Measurements from ENCODE around the gene PMFBP1.

The PMFBP1 gene

DNA sequence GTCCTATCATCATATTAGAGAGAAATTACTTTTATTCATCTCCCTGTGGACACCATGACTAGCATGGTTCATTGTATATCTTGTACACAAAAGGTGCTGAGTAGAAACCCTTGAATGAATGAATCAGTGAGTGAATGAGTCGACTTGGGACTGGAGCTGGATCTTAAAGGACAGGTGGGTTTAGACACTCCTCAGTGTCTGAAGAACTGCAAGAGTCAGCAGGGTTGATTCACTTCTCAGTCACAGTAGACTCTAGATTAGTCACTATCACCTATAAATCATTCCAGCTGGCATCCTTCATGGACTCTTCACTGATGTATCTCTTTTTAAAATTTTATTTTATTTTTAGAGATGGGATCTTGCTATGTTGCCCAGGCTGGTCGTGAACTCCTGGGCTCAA, 30.1 kb upstream of the PMFBP1 start:
- H3K36me3 Mint-ChIP-seq (ENCODE audit: low read depth): no peaks in the 10 kb centered on the region
- no peak overlapping the region for H3K4me3 Mint-ChIP-seq
- no peak for DNase-seq
- H3K9me3 Mint-ChIP-seq: no peaks in the 10 kb centered on the region
- peaks cover 48% of the 10 kb centered on the region for H3K4me1 Mint-ChIP-seq
- H3K27ac Mint-ChIP-seq: no peak overlapping the region
- TF ChIP-seq, protein P1, sequence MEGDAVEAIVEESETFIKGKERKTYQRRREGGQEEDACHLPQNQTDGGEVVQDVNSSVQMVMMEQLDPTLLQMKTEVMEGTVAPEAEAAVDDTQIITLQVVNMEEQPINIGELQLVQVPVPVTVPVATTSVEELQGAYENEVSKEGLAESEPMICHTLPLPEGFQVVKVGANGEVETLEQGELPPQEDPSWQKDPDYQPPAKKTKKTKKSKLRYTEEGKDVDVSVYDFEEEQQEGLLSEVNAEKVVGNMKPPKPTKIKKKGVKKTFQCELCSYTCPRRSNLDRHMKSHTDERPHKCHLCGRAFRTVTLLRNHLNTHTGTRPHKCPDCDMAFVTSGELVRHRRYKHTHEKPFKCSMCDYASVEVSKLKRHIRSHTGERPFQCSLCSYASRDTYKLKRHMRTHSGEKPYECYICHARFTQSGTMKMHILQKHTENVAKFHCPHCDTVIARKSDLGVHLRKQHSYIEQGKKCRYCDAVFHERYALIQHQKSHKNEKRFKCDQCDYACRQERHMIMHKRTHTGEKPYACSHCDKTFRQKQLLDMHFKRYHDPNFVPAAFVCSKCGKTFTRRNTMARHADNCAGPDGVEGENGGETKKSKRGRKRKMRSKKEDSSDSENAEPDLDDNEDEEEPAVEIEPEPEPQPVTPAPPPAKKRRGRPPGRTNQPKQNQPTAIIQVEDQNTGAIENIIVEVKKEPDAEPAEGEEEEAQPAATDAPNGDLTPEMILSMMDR (IDR thresholded peaks at IDR 0.05): no peak
- peaks cover 3% of the 10 kb centered on the region for H3K27me3 Mint-ChIP-seq (ENCODE audit: low read depth, poor library complexity)

DNA sequence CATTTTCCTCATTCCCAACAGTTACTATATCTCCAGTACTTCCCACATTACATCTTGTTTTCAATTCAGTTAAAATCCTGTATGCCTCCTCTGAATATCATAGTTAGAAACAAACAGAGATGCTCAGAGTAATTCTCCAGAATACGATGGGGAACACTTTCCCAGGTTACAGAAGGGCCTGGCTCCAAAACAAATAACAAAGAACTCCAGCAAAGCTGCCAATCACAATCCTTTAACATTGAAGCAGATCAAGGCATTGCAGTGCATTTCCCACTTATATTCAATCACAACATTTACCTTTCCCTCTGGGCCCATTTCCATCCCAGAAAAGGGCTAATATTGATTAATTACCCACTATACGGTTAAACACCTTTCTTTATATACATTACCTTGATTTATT, 29.4 kb upstream of the PMFBP1 start:
- TF ChIP-seq, protein P1 (IDR thresholded peaks at IDR 0.05): no peak
- Mint-ChIP-seq H3K9me3 (no peaks in the 10 kb centered on the region), H3K36me3 (ENCODE audit: low read depth) (no peaks in the 10 kb centered on the region), H3K4me1 (peaks cover 51% of the 10 kb centered on the region), H3K4me3 (no peak overlapping the region), H3K27ac (no peak overlapping the region), H3K27me3 (ENCODE audit: low read depth, poor library complexity) (peaks cover 3% of the 10 kb centered on the region)
- no peak for DNase-seq

DNA sequence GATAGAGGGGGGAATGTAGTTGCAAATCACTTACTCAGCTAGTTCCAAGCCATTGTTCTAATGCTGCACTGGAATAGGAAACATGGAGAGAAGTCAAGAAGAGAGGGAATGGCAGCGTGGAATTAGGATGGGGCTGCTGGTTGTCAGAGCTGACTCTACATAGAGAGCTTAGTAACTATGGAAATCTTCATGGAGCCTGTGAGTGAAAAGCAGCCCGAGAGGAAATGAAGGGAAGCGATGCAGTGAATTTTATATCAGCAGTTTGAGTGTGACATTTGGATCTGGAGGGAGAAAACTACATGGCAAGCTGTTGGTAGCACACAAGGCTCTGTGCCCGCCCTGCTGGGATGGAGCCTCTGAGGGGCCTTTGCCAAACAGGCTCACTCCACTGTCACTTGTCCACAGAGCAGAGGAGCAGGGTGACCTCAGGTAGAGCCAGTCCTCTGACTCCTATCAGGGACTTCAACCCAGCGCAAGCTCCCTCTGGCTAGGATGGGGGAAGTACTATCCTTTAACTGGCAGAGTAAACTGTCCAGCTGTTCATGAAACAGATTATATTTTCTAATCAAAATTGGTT, 27.9 kb upstream of the PMFBP1 start:
- H3K27me3 Mint-ChIP-seq (ENCODE audit: low read depth, poor library complexity): peaks cover 6% of the 10 kb centered on the region
- TF ChIP-seq, protein P1 (IDR thresholded peaks at IDR 0.05): no peak
- H3K36me3 Mint-ChIP-seq (ENCODE audit: low read depth): no peaks in the 10 kb centered on the region
- no peak for DNase-seq
- peaks cover 59% of the 10 kb centered on the region for H3K4me1 Mint-ChIP-seq
- no peak overlapping the region for H3K4me3 Mint-ChIP-seq
- no peak overlapping the region for H3K27ac Mint-ChIP-seq
- no peaks in the 10 kb centered on the region for H3K9me3 Mint-ChIP-seq

DNA sequence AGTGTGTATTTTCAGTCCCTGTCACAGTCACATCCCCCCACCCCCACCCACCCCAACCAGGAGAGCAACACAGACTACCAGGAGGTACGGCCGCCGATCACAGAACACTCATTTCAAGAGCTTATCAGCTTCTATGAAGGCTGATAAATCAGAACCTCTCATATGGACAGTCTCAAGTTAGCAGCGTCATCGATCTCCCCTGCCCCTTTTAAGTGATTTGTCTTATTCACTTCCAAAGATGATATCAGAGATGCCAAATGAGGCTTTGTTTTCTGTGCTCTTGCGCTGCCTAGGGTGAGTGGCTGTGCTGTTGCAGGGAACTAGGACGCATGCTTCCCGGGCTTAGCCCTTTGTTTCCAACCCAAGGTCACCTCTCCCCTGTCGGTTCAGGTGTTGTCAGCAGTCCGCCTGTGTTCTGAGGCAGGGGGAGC, 26.8 kb upstream of the PMFBP1 start:
- Mint-ChIP-seq H3K27ac (no peak overlapping the region), H3K27me3 (ENCODE audit: low read depth, poor library complexity) (peaks cover 6% of the 10 kb centered on the region), H3K4me1 (peaks cover 55% of the 10 kb centered on the region), H3K36me3 (ENCODE audit: low read depth) (no peaks in the 10 kb centered on the region), H3K9me3 (no peaks in the 10 kb centered on the region), H3K4me3 (no peak overlapping the region)
- no peak for DNase-seq
- TF ChIP-seq, protein P1 (IDR thresholded peaks at IDR 0.05): no peak

DNA sequence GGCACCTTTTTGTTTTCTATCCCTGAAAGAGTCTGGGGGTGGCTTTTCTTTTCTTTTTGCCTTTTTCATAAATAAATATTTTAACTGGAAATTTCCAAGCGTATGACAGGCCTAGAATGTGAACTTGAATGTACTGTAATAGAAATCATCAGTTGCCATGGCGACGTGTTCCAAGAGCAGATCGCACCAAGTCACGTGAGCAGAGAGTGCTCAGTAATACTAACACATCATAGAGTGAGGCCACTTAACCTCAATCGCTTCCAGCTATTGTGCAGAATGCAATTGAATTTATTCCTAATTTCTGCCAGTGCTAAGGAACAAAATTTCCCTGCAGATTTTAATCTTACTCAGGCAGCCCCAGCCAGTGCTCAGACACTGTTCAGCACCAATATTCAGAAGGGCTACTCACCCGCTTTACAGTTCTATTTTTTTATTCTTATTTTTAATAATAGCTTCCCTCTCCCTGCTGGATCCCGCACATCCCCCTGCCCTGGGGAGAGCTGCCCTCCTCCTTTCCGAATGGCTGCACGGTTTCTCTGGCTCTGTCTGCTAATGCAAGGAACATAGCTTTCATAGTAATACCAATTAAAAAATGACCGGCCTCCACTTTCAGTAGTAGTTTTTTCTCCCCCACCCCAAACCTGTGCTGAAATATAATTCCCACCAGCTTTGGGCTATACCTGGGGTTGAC, 26.2 kb upstream of the PMFBP1 start:
- TF ChIP-seq, protein P1 (IDR thresholded peaks at IDR 0.05): no peak
- H3K4me1 Mint-ChIP-seq: peaks cover 48% of the 10 kb centered on the region
- peak overlapping the region; percentile 64 for H3K27ac Mint-ChIP-seq

DNA sequence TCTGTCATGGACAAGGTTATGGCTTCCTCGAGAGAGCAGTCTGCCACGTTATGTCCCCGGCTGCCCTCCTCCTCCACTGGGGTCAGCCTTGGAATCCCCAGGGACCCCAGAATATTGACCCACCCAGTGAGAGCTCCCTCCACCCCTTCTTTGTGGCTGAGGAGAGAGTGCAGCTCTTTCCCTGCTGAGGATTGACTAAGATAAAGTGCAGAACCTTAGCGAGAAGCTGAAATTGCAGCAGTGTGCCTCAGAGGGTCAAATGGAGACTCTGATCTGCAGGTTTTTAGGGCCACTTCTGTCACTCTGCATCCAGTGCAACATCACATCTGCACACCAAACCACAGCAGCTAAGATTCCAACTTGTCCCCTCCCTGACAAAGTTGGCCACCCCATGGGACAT, 25.6 kb upstream of the PMFBP1 start:
- H3K9me3 Mint-ChIP-seq: no peaks in the 10 kb centered on the region
- H3K4me3 Mint-ChIP-seq: no peak overlapping the region
- DNase-seq: no peak
- TF ChIP-seq, protein P1 (IDR thresholded peaks at IDR 0.05): no peak
- no peaks in the 10 kb centered on the region for H3K36me3 Mint-ChIP-seq (ENCODE audit: low read depth)
- peaks cover 6% of the 10 kb centered on the region for H3K27me3 Mint-ChIP-seq (ENCODE audit: low read depth, poor library complexity)
- peak overlapping the region; percentile 64 for H3K27ac Mint-ChIP-seq
- H3K4me1 Mint-ChIP-seq: peaks cover 42% of the 10 kb centered on the region

More for the DNA sequence above, 26.2 kb upstream of the PMFBP1 start:
- peak; percentile 21 for DNase-seq
- H3K36me3 Mint-ChIP-seq (ENCODE audit: low read depth): no peaks in the 10 kb centered on the region
- H3K4me3 Mint-ChIP-seq: peak overlapping the region; percentile 24
- peaks cover 6% of the 10 kb centered on the region for H3K27me3 Mint-ChIP-seq (ENCODE audit: low read depth, poor library complexity)
- no peaks in the 10 kb centered on the region for H3K9me3 Mint-ChIP-seq
